ENCODE measurements around the gene KRT1. TPM values are rescaled to one million over a fixed set of nuclear protein-coding genes. Genes with fewer than 3 reads are reported as not detected.

Gene KRT1
- total RNA-seq, 1 donor from 2014 or later, result 0.16 TPM

DNA sequence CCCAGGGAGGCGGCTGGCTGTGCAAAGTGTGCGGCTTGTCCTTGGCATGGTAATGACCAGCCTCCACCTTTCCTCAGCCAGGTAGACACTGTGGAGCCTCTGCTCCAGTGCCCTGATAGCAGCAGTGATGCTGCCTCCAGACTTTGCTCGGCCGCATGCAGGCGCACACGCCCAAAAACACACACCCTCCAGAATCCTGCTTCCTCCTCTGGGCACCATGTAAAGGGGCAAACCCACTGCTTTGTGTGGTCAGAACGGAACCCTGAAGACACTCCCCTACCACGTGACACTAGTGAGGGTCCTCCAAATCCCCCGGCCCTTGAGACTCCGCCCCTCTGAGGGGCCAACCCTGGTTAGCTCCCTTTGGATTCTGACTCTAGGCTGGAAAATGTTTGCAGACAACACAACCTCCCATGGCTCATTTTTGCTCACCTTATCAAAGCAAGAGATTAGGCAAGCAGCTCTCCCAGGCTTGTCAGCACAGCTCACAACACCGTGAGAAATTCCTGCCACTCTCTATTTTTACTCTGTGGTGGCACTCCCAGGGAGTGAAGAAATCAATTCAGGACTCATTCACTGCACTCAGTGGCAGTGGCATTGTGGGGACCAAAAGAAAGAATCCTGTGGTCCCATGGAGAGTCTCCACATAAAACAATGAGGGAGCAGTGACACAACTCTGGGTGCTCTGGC is 18.6 kb upstream of the KRT1 start:
- DNase-seq, result no peak

DNA sequence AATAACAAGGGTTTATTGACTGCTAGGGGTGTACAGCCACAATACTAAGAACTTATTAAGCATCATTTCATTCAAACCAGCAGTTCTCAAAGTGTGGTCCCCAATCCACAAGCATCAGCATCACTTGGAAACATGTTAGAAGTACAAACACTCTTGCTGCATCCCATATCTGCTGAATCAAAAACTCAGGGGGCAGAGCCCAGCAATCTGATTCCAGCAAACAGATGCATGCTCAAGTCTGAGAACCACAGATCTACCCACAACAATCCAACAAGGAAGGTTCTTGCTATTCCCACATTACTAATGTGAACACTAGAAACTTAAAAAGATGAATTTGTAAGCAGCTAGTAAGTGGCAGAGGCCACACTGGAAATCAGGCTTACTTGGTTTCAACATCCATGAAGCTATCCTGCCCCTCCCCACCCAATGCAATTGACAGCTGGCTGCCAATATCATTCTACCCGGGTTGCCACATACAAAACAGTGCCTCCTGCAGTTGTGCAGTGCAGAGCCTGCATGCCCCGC is 16.9 kb upstream of the KRT1 start:
- no peak for DNase-seq

- no peak for DNase-seq
Measured at GRCh38 chr12:52696588-52696987, 16.4 kb upstream of the KRT1 start.

- no peak for DNase-seq
Measured at GRCh38 chr12:52695039-52695438, 14.8 kb upstream of the KRT1 start.

DNA sequence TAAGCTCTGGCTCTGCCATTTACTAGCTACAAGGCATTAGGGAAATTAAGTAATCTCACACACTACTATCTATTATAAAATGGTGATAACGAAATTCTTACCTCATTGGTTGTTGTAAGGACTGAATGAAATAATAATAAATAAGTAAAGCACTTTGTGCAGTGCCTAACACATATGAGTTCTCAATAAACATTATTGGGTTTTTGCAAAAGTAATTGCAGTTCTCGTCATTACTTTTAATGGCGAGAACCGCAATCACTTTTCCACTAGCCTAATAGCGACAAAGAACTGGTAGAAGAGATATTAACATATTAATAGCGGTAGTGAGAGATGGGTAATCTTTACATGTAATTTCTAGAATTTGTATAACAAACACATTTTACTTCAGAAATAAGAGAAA is 13.9 kb upstream of the KRT1 start:
- no peak for DNase-seq

GRCh38 chr12:52693261-52693660 is 13.1 kb upstream of the KRT1 start:
- no peak for DNase-seq

DNA sequence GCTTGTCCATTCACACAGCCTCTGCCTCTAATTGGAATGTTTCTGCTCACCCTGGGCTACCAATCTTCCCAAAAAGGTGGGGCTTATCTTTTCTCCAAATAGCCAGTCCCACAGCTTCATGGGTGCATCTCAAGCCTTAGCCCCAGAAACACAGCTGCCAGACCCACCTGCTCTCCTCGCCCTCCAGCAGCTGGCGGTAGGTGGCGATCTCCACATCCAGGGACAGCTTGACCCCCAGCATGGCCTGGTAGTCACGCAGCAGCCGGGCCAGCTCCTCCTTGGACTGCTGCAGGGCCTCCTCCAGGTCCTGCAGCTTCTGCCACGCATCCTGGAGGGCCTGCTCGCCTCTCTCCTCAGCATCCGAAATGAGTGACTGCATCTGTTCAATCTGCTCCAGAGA is 12.0 kb upstream of the KRT1 start:
- no peak for DNase-seq

DNA sequence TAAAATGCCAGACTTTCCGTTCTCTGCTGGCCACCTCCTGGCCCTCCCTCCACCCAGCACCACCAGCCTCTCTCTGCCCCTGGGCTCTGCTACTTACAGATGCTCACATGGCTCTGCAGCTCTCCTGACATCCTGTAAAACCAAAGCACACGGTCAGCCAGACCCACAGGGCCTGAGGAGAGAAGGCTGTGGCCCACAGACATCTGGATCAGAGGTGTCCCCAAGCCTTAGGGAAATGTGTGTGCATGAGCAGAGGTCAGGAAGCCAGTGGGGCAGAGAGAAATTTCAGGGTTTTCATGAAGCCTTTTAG is 11.6 kb upstream of the KRT1 start:
- DNase-seq, result no peak

DNA sequence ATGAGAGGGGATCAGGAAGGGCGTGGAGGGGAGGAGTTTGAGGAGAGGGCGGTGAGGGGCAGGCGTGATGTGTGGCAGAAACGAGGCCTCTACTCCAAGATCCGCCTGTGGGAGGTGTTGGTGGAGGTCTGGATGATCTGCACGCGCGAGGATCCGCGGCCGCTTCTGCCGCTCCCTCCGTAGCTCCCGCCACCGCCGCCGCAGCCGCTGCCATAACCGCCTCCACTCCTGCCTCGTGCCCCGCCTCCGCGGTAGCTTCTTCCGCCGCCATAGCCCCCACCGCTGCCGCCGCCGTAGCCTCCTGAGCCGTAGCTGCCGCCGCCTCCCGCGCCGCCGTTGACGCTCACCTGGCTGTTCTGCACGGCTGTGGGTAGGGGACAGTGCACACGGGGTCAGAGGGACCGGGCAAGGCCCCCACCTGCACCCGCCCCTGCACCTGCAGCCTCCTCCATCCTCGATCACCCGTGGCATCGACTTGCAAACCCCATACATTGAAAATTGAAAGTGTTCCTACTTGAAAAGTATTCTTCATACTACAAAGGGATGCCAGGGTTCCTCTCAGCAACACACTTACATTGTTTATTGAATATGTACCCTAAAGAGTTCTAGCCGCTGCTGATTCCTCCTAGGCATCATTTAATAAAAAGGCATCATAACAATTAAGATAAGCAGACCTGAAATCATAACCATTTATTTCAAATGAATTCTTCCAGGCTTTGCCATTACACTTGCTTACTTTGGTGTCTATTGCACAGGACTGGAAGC is 11.1 kb upstream of the KRT1 start:
- DNase-seq, result no peak

GRCh38 chr12:52690351-52691075 is 10.3 kb upstream of the KRT1 start:
- no peak for DNase-seq

- no peak for DNase-seq
Measured at GRCh38 chr12:52689936-52690335, 9.7 kb upstream of the KRT1 start.

DNA sequence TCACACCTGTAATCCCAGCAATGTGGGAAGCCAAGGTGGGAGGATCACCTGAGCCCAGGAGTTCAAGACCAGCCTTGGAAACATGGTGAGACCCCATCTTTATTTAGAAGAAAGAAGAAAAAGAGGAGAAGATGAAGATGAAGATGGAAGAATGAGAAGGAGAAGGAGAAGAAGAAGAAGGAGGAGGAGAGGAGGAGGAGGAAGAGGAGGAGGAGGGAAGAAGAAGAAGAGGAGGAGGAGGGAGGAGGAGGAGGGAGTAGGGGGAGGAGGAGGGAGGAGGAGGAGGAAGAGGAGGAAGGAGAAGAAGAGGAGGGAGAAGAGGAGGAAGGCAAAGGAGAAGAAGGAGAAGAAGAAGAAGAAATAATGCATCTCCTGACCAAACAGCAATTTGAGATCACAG is 9.0 kb upstream of the KRT1 start:
- no peak for DNase-seq

DNA sequence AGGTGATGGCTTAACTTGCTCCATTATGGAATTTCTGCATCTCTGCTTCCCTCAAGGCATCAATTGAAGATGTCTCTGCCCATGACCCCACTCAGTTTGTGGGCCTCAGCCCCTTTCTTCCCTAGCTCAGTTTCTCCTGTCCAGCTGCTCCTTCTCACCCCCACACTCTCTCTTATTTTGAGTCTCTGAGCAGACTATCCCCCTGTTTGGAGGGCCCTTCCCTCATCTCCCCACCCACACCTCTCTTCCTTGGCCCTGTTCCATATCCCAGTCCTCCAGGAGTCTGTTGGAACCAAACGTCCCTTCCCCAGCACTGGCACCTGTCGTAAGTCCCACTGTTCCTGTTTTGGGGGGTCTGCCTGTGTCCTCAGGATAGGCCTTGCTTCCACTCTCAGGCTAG is 8.3 kb upstream of the KRT1 start:
- DNase-seq, result no peak

DNA sequence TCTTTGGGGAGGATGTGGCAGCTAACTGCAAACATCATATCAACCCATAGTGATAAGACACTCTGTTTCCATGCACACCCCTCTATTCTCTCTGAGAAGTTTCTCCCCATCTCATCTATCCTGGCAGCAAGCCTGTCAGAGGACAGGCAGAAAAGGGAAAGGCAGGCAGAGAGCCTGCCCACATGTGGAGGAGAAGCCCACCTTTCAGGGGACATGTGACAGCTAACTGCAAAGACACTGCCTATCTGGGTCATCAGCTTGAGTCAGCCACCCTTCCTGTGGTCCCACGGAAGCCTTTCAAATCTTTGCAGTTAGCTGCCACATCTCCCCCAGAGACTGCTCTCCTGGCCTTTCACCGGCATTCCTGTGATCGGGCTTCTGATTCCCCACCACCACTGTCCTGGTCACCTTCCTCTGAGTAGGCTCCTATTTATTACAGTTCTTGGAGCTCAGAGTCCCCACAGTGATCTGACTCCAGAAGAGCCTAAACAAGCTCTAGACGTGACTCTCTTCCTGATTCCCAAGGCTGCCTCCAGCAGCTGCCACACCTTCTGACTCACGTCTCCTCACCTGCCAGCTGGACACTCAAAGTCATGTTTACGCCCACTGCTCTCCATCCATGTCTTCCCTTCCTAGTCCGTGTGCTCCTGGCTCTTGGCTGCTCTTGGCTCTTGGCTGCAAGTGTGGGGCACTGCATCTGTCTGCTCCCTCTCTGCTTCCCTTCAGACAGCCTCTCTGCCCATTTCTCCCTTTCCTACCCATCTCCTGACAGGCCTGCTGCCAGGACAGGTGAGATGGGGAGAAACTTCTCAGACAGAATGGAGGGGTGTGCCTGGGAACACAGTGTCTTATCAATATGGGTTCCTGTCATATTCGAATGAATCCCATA is 7.5 kb upstream of the KRT1 start:
- DNase-seq, result no peak

DNA sequence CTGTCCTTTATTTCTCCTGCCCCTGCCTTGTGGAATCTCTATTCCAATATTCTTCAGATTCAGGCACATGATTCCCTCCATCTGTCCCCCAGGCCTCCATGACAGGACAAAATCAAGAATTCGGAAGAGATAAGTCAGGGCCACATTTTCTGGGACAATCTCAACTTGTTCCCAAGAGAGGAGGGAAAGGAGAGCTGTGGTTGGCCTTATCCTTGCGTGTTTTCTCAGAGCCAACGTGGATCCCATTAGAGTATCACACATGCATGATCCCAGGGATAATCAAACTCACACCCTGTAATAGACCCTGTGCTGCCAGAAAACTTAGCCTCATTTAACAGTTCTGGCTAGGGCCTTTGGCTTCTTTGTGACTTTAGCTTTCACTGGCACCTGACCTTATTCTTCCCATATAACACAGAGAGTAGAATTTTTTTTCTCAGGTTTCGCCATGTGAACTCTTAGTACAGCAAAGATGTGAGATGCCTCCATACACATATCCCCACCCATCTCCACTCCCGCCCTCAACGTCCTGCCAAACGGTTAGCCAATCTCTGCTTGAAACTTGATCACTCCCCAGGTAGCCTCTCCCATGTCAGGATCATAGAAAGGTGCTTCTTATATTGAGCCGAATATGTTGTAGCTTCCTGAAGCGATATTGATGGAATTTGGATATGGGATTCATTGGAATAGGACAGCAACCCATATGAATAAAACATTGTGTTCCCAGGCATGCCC is 6.7 kb upstream of the KRT1 start:
- DNase-seq, result no peak

DNA sequence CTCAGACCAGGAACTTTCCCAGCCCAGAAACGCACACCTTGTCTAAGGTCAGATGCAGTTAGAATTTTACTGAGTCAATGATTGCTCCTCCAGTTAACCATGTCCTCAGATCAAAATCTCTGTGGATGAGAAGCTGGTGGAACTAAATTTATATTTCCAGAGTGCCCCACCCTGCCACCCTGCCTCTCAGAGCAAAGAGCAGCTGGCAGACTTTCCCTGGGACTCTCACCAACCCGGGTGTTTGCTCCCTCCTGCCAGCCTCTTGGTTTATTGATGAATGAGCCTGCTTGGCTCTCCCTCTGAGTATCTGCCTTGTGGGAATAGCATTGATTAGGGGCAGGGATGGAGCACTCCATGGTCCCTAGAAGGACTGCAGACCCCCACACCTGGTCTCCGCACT is 5.9 kb upstream of the KRT1 start:
- no peak for DNase-seq

DNA sequence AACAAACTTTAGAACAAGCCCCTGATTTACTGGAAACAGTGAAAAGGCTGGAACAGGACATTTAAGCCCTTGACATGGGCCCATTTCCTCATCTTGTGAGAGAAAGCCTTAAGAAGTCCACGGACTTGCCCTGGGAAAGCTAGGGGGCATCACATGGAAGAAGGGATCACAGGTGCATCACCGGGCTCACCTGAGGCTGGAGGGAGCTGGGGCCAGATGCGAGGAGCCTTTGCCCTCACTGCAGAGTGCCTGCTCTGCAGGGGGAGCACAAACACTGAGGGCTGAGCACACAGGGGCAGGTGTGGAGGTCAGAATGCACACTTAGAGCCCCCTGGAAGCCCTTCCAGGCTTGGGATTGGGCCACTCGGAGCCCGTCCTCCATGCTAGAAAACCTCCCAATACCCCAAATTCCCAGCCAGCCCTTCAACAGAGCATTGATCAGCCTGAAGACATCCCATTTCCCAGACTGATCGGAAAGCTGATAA is 5.2 kb upstream of the KRT1 start:
- no peak for DNase-seq

- no peak for DNase-seq
Measured at GRCh38 chr12:52684431-52684830, 4.2 kb upstream of the KRT1 start.

GRCh38 chr12:52683575-52684300 is 3.5 kb upstream of the KRT1 start:
- no peak for DNase-seq

DNA sequence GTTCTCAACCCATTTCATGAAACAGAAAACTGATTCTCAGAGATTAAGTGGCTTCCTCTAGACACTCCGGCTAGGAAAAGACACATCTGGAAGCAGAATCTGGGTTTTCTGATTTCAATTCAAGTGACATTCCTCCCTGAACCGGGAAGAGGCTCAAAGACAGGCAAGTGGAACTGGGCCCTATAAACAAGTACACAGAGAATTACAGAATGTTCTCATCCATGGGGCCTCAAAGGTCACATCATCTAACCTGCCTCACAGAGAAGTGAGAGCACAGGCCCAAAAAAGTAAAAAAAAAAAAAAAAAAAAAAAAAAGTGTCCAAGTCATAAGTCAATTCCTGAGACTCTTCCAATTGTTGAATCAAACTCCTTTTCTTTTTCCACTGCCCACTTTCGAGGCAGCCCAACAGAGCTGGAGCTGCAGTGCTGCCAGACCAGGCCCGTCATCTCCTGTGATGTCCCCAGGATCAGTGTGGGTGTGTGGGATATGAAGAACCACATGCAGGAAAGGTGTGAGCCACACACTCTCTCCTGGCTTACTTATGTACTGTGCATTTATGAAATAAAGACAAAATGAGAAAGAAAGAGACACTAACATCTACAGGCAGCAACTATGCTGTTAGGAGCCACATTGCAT is 2.8 kb upstream of the KRT1 start:
- DNase-seq, result no peak

DNA sequence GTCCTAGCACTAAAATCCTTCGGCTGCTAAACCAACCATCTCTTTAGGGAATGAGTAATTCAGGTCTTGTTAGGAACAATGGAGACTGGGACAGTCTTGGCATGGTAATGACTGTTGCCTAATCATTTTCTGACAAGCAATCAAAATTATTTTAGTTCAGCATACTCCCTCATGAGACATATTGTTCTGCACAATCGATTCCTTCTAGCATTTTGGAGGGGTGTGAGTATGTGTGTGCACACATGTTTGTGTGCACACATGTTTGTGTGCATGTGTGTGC is 2.1 kb upstream of the KRT1 start:
- DNase-seq, result no peak

All from occipital lobe (tissue), 2 donors.